Upper lobe of left lung (tissue), 4 donors: ENCODE measurements around the gene ULBP2.
"Not testable (repeated sequence)": the region's sequence is repeated elsewhere in the genome, so short reads cannot be mapped to it uniquely, and the experiment has no call there.

Experiments used
- EP300 ChIP-seq, 4 donors: sonication (generic); formaldehyde crosslinking; IDR thresholded peaks; one replicate each; pipeline ENCODE4 v1.5.1; 2017; ENCODE audit warnings: antibody characterized with exemption in 4 of 4, control low read depth in 2 of 4
- TF ChIP-seq, protein P1 (sequence below), 6 experiments: fragments of 450-650 bp in 4 of 6; fragments of 200-600 bp in 2 of 6; sonication (generic) in 2 of 6; IDR thresholded peaks; one replicate each; pipeline ENCODE4 v1.5.1; 2016 to 2019; ENCODE audit warnings: antibody characterized with exemption in 6 of 6

GRCh38 chr6:149938013-149938570 lies 3.7 kb upstream of the ULBP2 start:
- TF ChIP-seq EP300 (IDR thresholded peaks at IDR 0.05) = not testable (repeated sequence)
- TF ChIP-seq, protein P1, sequence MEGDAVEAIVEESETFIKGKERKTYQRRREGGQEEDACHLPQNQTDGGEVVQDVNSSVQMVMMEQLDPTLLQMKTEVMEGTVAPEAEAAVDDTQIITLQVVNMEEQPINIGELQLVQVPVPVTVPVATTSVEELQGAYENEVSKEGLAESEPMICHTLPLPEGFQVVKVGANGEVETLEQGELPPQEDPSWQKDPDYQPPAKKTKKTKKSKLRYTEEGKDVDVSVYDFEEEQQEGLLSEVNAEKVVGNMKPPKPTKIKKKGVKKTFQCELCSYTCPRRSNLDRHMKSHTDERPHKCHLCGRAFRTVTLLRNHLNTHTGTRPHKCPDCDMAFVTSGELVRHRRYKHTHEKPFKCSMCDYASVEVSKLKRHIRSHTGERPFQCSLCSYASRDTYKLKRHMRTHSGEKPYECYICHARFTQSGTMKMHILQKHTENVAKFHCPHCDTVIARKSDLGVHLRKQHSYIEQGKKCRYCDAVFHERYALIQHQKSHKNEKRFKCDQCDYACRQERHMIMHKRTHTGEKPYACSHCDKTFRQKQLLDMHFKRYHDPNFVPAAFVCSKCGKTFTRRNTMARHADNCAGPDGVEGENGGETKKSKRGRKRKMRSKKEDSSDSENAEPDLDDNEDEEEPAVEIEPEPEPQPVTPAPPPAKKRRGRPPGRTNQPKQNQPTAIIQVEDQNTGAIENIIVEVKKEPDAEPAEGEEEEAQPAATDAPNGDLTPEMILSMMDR (IDR thresholded peaks at IDR 0.05) = not testable (repeated sequence)
